Natural killer cell (primary cell): ENCODE data around the gene INPP1. TPM values are rescaled to one million over a fixed set of nuclear protein-coding genes. Genes with fewer than 3 reads are reported as not detected.

Experiments
- ATAC-seq, 3 donors: fragments of 150-1000 bp in 2 of 3; fragments of 200-7000 bp in 1 of 3; cut with Tn5 transposase; 1 replicate in 1 of 3; 2 replicates in 2 of 3; pipeline ENCODE4 v1.10.0; 2021; ENCODE audit warnings: mild to moderate bottlenecking in 2 of 3, moderate library complexity in 2 of 3
- DNase-seq, 2 donors: peaks; one replicate each; pipeline versions ENCODE4 v3.0.0 to v3.0.0-alpha.2; 2013 to 2021; ENCODE audit warnings: mixed read lengths in 1 of 2
- H3K27ac ChIP-seq: one replicate; pipeline ENCODE4 v1.5.1; 2013; ENCODE audit warnings: mild to moderate bottlenecking, low read length
- H3K27me3 ChIP-seq: one replicate; pipeline ENCODE4 v1.6.1; 2013; ENCODE audit warnings: low read length; ENCODE audit not compliant: control insufficient read depth, insufficient read depth
- H3K36me3 ChIP-seq: one replicate; pipeline ENCODE4 v1.6.1; 2013; ENCODE audit warnings: low read length; ENCODE audit not compliant: control insufficient read depth, insufficient read depth
- H3K4me1 ChIP-seq: one replicate; pipeline ENCODE4 v1.6.1; 2013; ENCODE audit warnings: low read length; ENCODE audit not compliant: control insufficient read depth, insufficient read depth
- H3K4me3 ChIP-seq: one replicate; pipeline ENCODE4 v1.5.1; 2013; ENCODE audit warnings: low read length
- H3K9me3 ChIP-seq: one replicate; pipeline ENCODE4 v1.6.1; 2013; ENCODE audit warnings: low read length; ENCODE audit not compliant: control insufficient read depth, insufficient read depth
- H3K27ac Mint-ChIP-seq, 2 donors: one replicate each; pipeline ENCODE4 v1.8.0; 2022; ENCODE audit warnings: mild to moderate bottlenecking in 2 of 2, mixed read lengths in 2 of 2, moderate library complexity in 1 of 2
- H3K27me3 Mint-ChIP-seq, 2 donors: one replicate each; pipeline ENCODE4 v1.8.0; 2022; ENCODE audit warnings: low read depth in 2 of 2, mixed read lengths in 2 of 2
- H3K36me3 Mint-ChIP-seq: one replicate; pipeline ENCODE4 v1.8.0; 2022; ENCODE audit warnings: mixed read lengths
- H3K4me1 Mint-ChIP-seq, 2 donors: one replicate each; pipeline ENCODE4 v1.8.0; 2022; ENCODE audit warnings: mixed read lengths in 2 of 2
- H3K4me3 Mint-ChIP-seq: one replicate; pipeline ENCODE4 v1.8.0; 2022; ENCODE audit warnings: mild to moderate bottlenecking, moderate library complexity, mixed read lengths
- H3K9me3 Mint-ChIP-seq, 2 donors: one replicate each; pipeline ENCODE4 v1.8.0; 2022; ENCODE audit warnings: mixed read lengths in 2 of 2
- WGBS: methylation state at CpG from one replicate; pipeline ENCODE4 v1.1.7; 2013; ENCODE audit warnings: missing lambda C conversion rate; ENCODE audit not compliant: insufficient coverage; 5-methylcytosine and 5-hydroxymethylcytosine counted together
- intact Hi-C: fragments of 100-400 bp; cut with micrococcal nuclease; formaldehyde crosslinking; loops from one replicate; pipeline ENCODE4 v1.14.2; 2022
- total RNA-seq, 4 donors: library from RNA; stranded (reverse); fragments of 120-200 nt in 1 of 4; gene quantifications; one replicate each; pipeline versions ENCODE4 v1.2.3 to v1.2.4, GENCODE V29; 2013 to 2022
- TF ChIP-seq, protein P1 (sequence below): fragments of 200-600 bp; IDR thresholded peaks from one replicate; pipeline ENCODE4 v1.8.0; 2022; ENCODE audit warnings: antibody characterized with exemption

The INPP1 gene
- total RNA-seq, 3 donors from 2014 or later (not counting 1 experiment from before 2014, with no cell fraction given): 9.5 to 16.7 (median 9.6) TPM

GRCh38 chr2:190415251-190415650 is 71.9 kb downstream of the INPP1 start:
- TF ChIP-seq, protein P1, sequence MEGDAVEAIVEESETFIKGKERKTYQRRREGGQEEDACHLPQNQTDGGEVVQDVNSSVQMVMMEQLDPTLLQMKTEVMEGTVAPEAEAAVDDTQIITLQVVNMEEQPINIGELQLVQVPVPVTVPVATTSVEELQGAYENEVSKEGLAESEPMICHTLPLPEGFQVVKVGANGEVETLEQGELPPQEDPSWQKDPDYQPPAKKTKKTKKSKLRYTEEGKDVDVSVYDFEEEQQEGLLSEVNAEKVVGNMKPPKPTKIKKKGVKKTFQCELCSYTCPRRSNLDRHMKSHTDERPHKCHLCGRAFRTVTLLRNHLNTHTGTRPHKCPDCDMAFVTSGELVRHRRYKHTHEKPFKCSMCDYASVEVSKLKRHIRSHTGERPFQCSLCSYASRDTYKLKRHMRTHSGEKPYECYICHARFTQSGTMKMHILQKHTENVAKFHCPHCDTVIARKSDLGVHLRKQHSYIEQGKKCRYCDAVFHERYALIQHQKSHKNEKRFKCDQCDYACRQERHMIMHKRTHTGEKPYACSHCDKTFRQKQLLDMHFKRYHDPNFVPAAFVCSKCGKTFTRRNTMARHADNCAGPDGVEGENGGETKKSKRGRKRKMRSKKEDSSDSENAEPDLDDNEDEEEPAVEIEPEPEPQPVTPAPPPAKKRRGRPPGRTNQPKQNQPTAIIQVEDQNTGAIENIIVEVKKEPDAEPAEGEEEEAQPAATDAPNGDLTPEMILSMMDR: no peak
- H3K9me3 Mint-ChIP-seq: no peaks in the 10 kb centered on the region
- H3K36me3 ChIP-seq: peaks cover 2% of the 10 kb centered on the region
- no peaks in the 10 kb centered on the region for H3K27me3 Mint-ChIP-seq
- intact Hi-C loops: no loop called here
- peak overlapping the region; percentile 27 for H3K27ac ChIP-seq
- no peaks in the 10 kb centered on the region for H3K9me3 ChIP-seq
- peaks cover 32 to 44% of the 10 kb centered on the region in 2 donors for H3K4me1 Mint-ChIP-seq
- no peaks in the 10 kb centered on the region for H3K27me3 ChIP-seq
- 100% methylated on average over 4 of the region's 4 CpGs for WGBS
- peak overlapping the region; percentile 88 to 92 for H3K27ac Mint-ChIP-seq
- DNase-seq (no peak), ATAC-seq (no peak)
- no peaks in the 10 kb centered on the region for H3K36me3 Mint-ChIP-seq
- H3K4me3 Mint-ChIP-seq: no peak overlapping the region
- H3K4me1 ChIP-seq: peaks cover 11% of the 10 kb centered on the region
- no peak overlapping the region for H3K4me3 ChIP-seq

DNA sequence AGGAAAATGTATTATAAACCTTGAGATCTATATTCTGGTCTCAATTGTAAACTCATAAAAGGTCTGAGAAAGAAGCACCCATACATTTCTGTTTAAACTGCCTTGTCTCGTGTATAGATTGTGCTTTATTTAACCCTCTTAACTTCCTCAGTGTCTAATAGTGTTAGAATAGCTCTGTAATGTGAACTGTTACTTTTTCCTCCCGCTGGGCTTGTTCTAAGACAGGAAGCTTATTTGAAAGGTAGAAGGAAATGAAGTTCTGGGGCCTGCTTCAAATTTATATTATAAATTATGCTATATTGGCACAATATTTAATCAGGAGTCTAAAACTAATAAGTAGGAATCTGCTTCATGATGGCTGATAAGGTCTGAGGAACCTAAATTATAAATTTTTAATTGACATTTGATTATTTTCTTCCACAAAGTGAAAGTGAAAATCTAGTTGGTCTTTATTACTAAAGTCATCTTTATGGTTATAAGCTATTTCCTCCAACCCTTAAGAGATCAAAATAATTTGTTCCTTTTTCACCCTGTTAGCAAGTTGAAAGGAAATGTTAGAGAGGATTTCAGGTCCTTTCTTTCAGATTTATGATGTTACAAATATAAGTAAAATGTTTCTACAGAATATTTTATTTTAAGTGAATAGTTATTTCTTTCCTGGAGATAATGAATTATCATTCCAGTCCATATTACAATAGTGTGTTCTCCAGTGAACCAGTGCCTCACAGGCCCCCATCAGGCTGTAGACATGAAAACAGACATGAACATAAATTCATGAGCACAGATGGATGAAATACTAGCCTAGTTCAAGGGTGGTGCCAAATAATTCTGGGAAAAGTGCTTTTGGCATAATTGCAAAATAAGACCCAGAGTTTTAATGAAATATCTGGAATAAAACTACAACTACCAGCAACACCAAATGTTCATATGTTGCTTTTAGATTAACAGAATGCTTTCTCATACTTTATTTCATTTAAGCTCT is 72.7 kb downstream of the INPP1 start:
- Mint-ChIP-seq H3K27me3 (no peaks in the 10 kb centered on the region), H3K36me3 (no peaks in the 10 kb centered on the region), H3K4me1 (peaks cover 39 to 52% of the 10 kb centered on the region in 2 donors), H3K9me3 (no peaks in the 10 kb centered on the region), H3K27ac (peak overlapping the region; percentile 88 to 92), H3K4me3 (peak overlapping the region; percentile 59)
- DNase-seq (peak in 1 of 2 donors; percentile 42), ATAC-seq (peak; percentile 58 to 74 (median 72))
- H3K4me1 ChIP-seq: peaks cover 11% of the 10 kb centered on the region
- TF ChIP-seq, protein P1: no peak
- no peaks in the 10 kb centered on the region for H3K27me3 ChIP-seq
- no peak overlapping the region for H3K4me3 ChIP-seq
- intact Hi-C loops: no loop called here
- WGBS: no CpG with 5 or more reads among the region's 2 CpGs
- peaks cover 2% of the 10 kb centered on the region for H3K36me3 ChIP-seq
- H3K27ac ChIP-seq: peak overlapping the region; percentile 78
- no peaks in the 10 kb centered on the region for H3K9me3 ChIP-seq

GRCh38 chr2:190417045-190417842 is 73.9 kb downstream of the INPP1 start:
- Histone ChIP-seq H3K27me3 (no peaks in the 10 kb centered on the region), H3K9me3 (no peaks in the 10 kb centered on the region), H3K27ac (no peak overlapping the region), H3K36me3 (peaks cover 2% of the 10 kb centered on the region), H3K4me1 (peaks cover 11% of the 10 kb centered on the region), H3K4me3 (no peak overlapping the region)
- TF ChIP-seq, protein P1: no peak
- intact Hi-C loops: no loop called here
- ATAC-seq: no peak
- H3K4me3 Mint-ChIP-seq: no peak overlapping the region
- DNase-seq: no peak
- WGBS: 98% methylated on average over 7 of the region's 9 CpGs
- H3K9me3 Mint-ChIP-seq: no peaks in the 10 kb centered on the region
- no peaks in the 10 kb centered on the region for H3K36me3 Mint-ChIP-seq
- peak overlapping the region; percentile 88 to 92 for H3K27ac Mint-ChIP-seq
- H3K27me3 Mint-ChIP-seq: no peaks in the 10 kb centered on the region
- peaks cover 44 to 64% of the 10 kb centered on the region in 2 donors for H3K4me1 Mint-ChIP-seq
